Activated naive CD8-positive, alpha-beta T cell treated with anti-CD3 and anti-CD28 coated beads, Interleukin-2, amount 50 U/mL, for 16 hours (primary cell): Measurements from ENCODE around the gene AGBL5.
A peak's percentile ranks its signal among the peaks of the same experiment; 100 is the strongest.
"Not testable (repeated sequence)": the region's sequence is repeated elsewhere in the genome, so short reads cannot be mapped to it uniquely, and the experiment has no call there.

Experiments used
- DNase-seq: peaks from one replicate; pipeline ENCODE4 v3.0.0-alpha.2; 2020; ENCODE audit warnings: low read depth, low spot score

Gene AGBL5

DNA sequence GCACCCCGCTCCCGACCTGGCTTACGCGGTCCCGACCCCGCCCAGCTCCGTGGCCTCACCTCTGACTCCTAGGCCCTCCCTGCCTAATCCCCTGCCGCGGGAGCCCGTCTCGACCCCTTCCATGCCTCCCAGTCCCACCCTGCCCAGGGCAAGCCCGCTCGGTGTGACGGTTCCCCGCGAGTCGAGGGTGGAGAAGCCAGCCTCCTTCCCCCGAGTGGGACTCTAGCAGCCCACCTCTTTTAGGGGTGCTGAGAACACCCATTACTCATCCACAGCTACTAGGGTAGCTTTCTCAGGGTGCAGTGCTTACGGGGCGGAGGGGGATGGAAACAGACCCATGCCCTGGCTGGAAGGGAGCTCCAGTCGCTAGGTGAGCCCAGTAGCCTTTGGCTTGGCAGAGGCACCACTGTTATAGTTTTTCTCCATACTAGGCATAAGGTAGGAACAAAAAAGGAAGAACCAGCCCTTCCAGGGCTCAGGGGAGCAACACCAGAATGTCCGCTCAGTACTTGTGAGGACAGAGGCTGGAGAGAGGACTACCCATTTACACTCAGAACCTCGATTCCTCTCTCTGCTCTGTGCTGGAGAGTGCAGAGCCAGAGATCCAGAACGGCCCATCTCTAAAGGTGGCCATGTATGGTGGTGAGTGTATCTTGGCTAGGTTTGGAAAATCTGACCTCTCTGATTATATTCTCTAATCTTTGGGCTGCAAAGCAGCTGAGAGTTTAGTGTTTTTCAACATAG lies 606 bp downstream of the AGBL5 start:
- no peak for DNase-seq

DNA sequence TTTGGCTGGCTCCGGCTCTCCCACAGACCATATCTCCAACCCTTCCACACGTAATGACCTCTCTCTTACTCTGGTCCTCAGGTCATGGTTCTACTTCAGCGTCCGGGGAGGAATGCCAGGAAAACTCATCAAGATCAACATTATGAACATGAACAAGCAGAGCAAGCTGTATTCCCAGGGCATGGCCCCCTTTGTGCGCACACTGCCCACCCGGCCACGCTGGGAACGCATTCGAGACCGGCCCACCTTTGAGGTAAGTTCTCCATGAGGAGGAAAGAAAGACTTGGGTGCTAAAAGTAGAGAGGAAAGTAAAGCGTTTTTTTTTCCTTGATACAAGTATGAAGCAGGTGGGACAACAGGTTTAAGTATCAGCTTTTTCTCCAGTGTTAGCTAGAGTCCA lies 1.9 kb downstream of the AGBL5 start:
- DNase-seq = no peak

DNA sequence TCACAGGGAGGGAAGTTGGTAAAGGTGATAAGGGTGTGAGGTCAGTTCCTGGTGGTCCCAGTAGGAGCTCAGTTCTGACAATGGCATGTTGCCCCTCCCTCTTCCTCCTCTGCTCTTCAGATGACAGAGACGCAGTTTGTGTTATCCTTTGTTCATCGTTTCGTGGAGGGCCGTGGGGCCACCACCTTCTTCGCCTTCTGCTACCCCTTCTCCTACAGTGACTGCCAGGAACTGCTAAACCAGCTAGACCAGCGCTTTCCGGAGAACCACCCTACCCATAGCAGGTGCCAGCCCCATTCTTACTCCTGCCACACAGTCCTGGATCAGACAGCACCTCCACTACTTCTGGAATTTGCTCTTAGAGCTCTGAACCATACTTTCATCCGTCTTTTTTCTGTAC lies 2.3 kb downstream of the AGBL5 start:
- no peak for DNase-seq

DNA sequence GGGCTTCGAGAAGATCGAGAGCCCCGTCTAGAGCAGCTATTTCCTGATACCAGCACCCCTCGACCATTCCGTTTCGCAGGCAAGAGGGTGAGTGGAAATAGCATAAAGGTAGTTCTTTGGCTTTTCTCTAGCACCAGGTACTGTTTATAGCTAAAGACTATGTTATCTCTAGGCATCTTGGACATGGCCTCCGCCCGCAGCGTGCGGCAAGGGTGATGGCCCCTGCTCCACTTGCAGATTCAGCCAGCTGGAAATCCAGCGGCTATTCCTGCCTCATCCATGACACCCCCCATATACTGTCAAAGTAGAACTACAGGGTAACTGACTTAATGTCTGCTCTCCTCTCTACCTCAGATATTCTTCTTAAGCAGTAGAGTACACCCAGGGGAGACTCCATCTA lies 3.3 kb downstream of the AGBL5 start:
- no peak for DNase-seq

DNA sequence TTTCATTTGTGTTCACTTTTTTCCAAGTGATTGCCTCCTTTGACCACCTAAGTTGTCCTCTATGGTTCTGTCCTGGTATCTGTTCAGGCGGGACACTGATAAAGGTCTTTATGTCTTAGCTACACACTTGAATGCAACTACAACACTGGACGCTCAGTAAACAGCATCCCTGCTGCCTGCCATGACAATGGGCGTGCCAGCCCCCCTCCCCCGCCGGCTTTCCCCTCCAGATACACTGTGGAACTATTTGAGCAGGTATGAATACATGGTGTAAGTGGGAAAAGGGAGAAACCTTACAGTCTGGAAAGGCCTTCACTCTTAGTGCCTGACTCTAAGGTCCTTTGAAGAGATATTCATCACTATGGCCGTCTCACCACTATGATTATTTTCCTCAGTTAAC lies 5.7 kb downstream of the AGBL5 start:
- no peak for DNase-seq

DNA sequence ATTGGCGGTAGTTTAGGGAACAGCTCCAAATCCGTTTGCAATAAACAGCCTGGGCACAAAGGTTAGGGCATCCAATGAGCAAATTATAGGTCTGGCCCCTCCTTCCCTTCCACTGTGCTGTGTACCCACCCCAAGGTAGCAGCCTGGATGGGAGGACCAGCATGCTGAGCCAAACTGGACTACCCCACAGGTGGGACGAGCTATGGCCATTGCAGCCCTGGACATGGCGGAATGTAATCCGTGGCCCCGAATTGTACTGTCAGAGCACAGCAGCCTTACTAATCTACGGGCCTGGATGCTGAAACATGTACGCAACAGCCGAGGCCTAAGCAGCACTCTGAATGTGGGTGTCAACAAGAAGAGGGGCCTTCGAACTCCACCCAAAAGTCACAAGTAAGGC lies 6.7 kb downstream of the AGBL5 start:
- DNase-seq = no peak

DNA sequence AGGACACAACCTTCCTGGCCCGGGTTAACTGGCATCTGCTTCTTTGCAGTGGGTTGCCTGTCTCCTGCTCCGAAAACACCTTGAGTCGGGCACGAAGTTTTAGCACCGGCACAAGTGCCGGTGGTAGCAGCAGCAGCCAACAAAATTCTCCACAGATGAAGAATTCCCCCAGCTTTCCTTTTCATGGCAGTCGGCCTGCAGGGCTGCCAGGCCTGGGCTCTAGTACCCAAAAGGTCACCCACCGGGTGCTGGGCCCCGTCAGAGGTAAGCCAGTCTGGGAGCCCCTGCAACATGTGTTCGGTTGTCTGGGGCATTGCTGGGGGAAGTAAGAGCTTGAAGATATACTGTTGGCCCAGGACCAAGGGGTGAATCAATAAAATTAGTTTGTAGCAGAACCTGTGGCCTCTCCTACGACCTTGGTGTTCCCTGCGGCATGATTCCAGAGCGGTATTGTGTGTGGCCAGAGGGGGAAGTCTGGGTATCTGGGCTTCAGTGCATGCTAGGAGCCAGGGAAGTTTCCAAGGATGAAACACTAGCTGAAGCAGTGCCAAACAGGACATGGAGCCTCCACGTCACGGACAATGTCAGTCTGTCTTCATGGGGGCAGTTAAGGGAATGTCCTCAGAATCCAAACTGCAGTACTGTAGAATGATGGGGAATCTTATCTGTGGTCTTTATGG lies 7.8 kb downstream of the AGBL5 start:
- no peak for DNase-seq

DNA sequence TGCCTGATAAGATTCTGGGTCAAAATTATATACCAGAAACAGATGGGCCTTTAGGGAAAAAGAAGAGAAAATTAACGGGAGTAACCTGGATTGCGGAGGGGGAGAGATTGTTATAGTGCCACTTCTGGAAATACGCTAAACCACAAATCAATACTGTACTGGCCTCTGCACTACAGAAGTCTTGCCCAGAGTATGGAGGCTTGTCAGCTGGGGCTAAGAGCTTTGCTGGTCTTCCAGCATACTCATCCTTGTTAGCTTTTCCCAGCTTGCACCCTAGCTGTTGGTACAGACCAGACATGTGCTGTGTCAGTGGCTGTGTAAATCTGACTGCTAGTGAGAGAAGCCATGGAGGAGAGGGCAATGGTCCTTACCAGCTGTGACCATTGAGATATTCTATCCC lies 8.9 kb downstream of the AGBL5 start:
- DNase-seq = no peak

DNA sequence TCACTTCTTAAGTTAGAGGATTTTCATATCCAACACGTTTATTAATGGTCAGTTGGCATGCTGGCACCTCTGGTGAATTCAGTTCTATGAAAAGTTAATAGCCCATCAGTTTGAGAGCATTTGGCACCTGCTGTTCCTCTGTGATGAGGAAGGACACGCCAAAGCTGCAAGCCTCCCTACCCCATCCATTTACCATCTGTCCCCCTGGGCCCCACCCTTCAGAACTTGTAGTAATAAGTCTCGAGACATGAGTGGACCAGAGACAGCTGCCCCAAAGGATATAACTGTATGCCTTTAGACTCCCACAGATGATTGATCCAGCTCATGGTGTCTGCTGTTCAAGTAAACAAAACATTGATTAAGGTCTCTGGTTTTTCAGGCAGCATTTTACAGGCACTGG lies 13.7 kb downstream of the AGBL5 start:
- no peak for DNase-seq

DNA sequence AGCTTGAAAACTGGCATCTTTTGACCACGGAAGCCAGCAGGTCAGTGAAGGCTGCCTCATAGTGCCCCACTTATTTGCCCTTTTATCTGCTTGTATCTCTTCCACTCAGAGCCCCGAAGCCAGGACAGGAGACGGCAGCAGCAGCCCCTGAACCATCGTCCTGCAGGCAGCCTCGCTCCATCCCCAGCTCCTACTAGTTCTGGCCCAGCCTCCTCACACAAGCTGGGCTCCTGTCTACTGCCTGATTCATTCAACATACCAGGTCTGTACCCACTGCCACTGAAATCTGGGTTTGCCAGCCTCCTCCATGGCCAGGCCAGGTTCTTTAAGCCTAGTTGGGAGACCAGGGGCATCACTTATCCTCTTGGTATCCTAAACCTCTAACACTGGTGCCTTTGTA lies 15.9 kb downstream of the AGBL5 start:
- DNase-seq = no peak

DNA sequence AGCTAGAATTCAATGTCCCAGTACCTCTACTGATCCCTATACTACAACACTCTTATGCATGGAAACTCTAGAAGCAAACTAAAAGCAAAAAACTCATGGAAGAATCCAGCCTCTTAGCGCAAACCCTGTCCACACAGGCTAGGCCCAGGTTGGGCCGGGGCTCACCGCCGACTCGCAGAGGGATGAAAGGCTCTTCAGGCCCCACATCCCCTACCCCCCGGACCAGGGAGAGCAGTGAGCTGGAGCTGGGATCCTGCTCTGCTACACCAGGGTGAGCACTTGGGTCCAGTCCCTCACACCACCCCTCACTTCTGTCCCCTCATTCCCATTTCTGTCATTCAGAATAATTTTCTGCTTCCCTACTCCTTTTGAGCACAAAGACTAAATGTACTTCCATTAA lies 18.0 kb downstream of the AGBL5 start:
- DNase-seq = no peak

DNA sequence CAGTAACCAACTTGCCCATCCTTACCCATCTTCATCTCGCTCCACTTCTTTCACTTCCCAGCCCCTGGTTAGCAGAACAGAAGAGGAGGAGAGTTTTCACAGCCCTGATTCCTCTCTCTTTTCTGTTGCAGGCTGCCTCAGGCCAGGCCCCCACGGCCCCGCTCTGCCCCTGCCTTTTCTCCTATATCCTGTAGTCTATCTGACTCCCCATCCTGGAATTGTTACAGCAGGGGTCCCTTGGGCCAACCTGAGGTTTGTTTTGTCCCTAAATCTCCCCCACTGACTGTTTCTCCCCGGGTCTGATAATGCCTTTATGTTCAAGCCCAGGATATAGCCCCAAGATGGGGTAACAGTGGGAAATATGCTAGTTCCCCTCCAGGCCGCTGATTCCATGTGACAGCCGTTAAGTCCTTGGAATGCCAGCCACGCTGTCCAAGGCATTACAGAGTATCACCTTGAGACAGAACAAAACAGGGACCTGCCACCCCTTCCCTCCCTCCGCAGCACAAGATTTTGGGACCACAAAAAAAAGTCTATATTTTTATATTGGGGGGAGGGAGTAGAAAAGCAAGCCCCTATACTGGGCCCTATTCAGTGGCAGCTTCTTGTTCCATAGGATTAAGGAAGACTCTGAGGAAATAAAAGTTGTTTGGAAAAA lies 18.6 kb downstream of the AGBL5 start:
- no peak for DNase-seq

DNA sequence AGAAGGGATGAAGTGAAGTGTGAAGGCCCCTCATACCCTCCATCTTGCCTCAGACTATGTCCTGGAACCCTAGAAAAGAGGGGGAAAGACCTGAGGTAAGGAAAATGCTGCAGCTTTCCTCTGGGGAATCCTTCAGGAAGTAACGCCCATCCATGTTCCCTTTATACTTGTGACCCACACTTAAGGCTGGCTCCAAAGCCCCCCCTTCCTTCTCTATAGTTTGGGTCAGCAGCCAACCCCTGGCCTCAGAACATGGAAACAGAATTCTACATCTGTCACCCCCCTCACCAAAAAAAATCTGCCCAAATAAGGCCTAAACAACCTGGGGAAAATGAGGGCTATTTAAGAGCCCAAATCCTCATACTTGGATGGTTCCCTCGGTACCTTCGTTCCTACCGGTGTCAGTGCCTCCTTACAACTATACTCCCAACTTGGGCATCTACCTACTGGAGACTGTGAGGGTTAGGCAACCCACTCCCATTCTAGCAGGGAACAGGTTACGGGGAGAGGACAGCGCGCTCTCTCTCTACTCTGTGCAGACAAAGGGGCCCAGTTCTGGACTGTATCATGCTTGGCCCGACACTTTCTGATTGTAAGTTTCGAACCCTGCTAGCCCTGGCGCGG lies 19.3 kb downstream of the AGBL5 start:
- DNase-seq = no peak

DNA sequence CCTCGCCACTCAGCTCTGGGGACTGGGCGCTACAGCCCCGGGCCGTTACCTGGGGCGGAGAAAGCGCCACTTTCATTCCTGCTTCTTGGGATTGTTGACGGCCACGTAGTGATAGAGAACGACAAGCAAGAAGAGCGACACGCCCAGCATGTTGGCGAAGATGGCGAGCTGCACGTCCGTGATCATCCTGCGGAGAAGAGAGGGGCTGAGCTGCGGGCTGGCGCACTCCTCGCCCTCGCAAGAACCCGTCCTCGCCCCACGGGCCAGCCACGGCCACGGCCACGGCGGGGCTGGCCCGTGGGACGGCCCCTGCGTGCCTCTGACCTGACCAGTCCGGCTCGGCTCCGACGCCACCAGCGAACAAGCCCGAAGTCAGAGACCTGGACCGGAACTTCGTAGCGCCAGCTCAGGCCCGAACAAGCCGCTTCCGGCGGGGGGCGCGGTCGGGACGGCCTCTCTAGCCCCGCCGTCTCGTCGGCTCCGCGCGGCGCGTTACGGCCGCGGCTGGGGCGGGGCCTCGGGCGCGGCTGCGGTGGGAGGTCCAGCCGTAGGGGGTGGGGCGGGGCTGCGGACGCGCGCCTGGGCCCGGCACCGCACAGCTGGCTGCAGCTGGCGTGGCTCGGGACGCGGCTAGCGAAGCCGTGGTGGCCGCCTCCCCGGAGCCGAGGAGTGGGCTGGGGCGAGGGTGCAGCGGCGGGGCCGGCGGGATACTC lies 20.0 kb downstream of the AGBL5 start, which contains the start of gene OST4:
Gene OST4, minus strand, starts transcription at position 378 of the 713 bp plus-strand sequence.
- DNase-seq = peak; percentile 77

DNA sequence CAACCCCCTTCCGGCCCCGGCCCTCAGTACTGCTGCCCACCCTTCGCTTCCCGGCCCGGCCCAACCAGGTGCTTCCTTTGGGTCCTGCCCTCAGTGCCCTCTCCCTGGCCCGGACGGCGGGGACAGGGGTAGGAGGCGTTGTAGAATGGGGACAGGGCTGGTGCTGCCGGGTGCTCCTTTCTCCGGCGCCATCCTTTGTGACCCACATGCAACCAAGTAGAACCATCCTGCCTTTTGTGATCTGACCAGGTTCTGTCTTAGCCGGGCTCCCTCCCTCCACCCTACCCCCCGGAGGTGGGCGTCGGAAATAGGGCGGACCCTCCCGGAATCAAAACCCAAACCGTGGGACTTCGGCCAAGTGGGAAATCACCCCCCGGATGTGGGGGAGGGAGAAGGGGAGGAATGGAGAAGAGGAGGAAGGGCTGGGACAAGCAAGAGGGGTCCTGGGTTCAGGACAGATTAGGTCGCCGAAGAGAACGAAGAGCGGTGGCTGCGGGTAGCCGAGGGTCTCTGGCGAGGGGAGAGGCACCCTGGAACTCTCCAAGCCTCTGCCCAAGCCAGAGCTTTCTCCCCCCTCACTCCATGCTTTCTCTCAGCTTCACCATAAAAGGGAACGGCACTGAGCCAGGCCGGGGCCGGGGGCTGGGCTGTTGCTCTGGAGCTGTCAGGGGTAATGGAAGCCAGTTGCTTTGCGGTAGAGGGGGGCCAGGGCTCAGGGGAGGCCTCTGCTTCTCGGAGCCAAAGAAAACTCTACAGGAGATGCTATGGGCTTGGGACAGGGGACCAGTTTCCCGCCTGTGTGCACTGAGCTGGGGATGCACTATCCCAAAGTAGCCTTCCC lies 20.7 kb downstream of the AGBL5 start:
- DNase-seq = no peak

DNA sequence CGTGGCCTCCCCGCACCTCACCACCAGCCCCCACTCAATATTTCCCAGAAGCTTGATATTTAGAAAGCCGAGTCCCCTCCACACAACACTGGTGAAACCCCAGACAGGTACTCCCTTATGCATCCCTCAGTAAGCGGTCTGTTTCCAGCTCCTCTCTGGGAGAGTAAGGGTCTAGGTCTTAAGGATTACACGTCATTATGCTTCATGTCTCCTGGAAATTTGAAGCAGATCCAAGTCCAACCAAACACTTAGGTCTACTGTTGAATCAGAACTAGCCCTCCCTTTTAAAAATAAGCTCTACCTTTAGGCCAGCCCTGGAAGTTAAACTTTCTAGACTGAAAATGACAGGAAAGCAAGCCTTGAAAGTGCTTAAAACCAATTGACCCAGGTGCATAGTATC lies 21.5 kb downstream of the AGBL5 start:
- DNase-seq = no peak

DNA sequence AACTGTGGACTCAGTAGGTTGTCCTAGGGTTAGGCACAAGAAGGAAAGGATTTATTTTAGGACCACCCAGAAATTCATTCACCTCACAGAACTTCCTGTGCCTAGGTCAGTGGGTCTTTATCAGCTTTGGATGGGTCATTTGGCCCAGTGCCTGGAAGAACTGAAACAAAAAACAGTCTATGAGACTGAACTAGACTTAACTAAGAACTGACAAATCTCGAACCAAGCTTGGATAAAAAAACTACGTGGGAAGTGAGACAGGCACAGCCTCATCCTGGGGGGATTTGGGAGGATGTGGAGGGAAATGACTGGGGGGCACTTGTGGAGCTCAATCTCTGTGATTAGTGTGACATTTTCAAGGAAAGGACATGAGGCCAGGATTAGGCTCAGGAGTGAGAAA lies 22.3 kb downstream of the AGBL5 start:
- no peak for DNase-seq

DNA sequence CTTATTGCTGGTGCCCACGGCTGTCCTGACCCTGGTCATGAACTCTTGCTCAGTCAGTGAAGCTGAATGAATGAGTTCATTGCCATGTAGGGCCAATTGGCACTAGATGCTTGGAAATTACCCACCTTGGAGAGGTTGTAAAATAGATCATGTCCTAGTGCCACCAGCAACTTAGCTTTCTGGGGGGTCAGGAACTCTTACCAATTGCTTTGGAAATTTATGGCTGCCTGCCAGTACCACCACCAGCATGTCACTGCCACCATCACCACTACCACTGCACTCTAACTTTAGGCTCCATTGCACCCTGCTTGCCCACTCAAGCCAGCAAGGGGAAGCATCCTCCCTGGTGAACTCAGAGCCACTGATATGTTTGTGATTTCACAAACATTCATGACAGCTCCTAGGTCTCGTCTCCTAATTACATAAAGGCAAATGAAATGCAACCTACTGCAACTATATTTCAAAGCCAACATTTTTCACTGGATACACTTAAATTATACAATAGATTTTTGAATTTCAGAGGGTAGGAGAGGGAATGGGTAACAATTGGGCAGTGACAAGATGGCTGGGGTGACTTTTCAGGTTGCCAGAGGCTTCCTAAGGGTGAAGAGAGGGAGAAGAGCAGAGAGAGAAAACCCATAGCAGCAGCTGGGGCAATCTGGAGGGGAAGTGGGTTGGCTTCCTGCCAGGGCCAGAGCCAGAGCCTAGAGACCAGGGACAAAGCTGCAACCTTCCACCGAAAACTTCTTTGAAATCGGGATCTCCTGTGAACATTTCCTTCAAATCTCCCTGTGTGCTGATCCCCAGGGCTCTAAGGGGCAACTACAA lies 23.5 kb downstream of the AGBL5 start:
- DNase-seq = no peak

DNA sequence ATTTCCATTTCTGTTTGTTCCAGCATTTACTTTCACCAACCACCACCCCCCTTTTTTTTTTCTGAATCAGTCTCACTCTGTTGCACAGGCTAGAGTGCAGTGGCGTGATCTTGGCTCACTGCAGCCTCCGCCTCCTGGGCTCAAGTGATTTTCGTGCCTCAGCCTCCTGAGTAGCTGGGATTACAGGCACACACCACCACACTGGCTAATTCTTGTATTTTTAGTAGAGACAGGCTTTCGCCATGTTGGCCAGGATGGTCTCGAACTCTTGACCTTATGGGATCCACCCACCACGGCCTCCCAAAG lies 24.1 kb downstream of the AGBL5 start:
- not testable (repeated sequence) for DNase-seq

DNA sequence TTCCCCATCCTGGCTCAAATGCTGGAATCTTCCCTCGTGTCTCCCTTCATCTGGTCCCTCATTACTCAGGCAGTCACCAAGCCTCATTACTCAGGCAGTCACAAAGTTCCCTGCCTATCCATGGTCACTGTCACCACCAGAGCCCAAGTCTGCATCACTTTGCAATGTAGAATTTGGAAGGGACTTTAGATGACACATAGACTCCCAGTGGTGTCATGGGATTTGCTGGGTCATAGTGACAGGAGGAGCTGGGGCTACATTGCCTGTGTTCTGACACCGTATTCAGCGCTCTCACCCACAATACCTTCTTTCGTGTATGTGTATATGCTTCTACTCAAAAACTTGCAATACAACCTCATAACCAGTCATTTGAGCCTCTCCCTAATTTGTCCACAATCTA lies 24.9 kb downstream of the AGBL5 start:
- no peak for DNase-seq
